Right renal pelvis (tissue), 4 donors: ENCODE results near the gene ITGAV. TPM values are rescaled to one million over a fixed set of nuclear protein-coding genes. Genes with fewer than 3 reads are reported as not detected.

Source experiments
- DNase-seq, 4 donors: peaks; one replicate each; pipeline ENCODE4 v3.0.0-alpha.2; 2013; ENCODE audit warnings: low read depth in 4 of 4, low spot score in 3 of 4, missing footprints in 1 of 4
- polyA plus RNA-seq, 4 donors: library from polyadenylated mRNA; unstranded; fragments of 120-200 nt; gene quantifications; one replicate each; pipeline ENCODE4 v1.2.1, GENCODE V29; 2013; ENCODE audit not compliant: insufficient read length in 4 of 4

The ITGAV gene
- polyA plus RNA-seq, 4 donors, result 65.5 to 84.3 (median 73.7) TPM

GRCh38 chr2:186709529-186710450 lies 119.9 kb downstream of the ITGAV start:
- DNase-seq, result no peak

DNA sequence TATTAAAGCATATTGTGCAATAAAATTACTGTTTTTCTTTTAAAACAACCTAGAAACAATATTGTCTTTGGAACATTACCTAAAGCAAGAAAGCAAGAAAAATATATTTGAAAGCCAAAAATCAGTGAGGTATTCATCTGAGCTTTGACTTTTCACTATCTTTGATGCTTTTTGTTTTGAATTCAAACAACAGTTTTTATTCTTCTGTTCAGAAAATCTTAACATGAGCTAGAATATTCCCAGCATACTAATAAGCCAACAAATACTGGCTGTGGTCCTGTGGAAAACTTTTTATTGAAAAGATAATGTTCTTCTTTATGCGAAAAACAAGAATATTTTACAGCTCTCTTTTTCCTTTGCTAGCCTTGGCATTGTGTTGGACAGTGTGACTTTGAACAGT lies 123.8 kb downstream of the ITGAV start:
- no peak for DNase-seq

DNA sequence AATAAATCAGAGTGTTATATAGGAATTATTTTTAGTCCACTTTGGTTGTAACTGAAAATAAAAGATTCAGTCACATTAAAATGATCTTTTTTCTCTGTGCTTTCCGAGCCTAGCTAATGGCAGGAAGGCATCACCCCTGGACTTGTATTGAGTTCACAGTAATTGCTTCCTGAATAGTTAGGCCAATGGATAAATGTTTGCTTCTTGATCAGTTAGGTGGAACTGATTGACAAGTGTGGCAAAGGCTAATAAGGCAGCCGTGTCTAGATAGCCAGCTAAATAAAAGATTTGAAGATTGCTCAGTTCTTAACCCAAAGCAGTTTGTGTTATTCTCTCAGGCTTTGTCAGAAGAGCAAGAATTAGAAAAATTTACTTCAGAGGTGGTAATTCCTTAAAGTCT lies 124.8 kb downstream of the ITGAV start:
- DNase-seq, result no peak

DNA sequence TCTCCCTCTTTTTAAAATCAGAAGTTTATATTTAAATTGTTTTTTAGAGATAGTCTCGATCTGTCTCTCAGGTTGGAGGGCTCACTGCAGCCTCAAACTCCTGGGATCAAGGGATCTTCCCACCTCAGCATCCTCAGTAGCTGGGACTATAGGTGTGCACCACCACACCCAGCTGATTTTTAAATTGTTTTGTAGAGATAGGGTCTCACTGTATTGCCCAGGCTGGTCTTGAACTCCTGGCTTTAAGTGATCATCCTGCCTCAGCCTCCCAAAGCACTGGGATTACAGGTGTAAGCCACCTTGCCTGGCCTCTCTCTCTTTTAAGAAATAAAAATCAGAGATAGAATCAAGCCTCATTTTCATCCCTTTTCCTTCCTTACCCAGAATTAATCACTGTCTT lies 126.1 kb downstream of the ITGAV start:
- DNase-seq, result no peak

GRCh38 chr2:186716899-186717298 lies 127.0 kb downstream of the ITGAV start:
- DNase-seq, result no peak

- DNase-seq, result no peak
These were observed 127.6 kb downstream of the ITGAV start for GRCh38 chr2:186717320-186718007.

GRCh38 chr2:186718122-186718521 lies 128.3 kb downstream of the ITGAV start:
- DNase-seq, result no peak

- DNase-seq, result no peak
These were observed 129.0 kb downstream of the ITGAV start for GRCh38 chr2:186718903-186719302.

- no peak for DNase-seq
These were observed 132.1 kb downstream of the ITGAV start for GRCh38 chr2:186721956-186722355.

DNA sequence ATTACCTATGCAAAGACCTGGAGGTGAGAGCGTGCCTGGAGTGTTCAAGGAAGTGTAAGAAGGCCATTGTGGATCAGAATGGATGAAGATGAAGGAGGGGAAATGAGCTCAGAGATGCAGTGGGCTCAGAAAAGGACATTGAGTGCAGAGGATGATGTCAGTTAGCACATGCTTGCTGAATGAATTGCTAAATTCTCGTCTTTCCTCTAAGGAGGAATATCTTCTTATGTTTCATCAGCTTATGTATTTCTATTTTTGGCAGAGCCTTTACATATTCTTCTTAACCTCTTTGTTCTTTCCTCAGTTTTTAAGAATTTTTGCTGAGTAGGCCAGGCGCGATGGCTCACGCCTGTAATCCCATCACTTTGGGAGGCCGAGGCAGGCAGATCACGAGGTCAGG lies 134.9 kb downstream of the ITGAV start:
- no peak for DNase-seq

GRCh38 chr2:186725783-186726182 lies 135.9 kb downstream of the ITGAV start:
- DNase-seq, result no peak

DNA sequence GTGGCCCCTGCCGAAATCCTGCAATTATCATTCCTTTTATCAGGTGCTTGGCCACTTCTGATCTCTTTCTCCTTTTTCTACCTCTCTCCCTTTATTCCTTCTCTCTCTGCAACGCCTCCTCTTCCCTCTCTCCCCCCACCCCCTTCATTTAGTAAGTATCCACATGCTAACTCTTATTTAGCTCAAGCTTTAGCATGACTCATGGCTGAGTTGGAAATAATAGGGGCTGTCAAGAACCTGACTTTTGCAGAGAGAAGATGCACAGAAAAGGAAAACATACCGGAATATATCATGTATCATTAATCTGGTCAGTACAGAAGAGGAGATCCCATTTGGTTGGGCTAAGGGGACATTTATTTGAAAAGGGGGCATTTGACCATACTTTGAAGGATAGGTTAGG lies 137.1 kb downstream of the ITGAV start:
- DNase-seq, result no peak

DNA sequence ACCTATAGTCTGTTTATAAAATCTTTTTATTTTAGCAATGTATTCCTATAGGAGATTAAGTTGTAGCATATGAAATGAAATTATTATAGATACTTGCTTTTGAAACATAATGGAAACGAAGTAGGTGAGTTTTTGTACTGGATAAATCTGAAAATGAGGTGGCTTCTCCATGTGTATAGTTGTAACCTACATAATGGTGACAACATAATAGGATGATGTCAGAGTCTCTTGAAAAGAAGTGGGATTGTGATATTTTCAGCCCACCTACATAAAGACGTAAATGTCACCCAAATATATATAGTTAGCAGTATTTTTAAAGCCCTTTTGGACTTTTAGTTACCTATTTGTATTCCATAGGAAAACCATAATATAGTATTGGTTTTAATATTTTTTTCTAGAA lies 138.8 kb downstream of the ITGAV start:
- no peak for DNase-seq

Other genes with a start within 250 kb of the ITGAV start
- gene ZC3H15, start 103.8 kb upstream of the ITGAV start, polyA plus RNA-seq, result 100 to 1,000 TPM in 3 of 4 donors, 10 to 100 TPM in 1; 98.7 to 122 (median 113) TPM
- gene FAM171B, start 104.0 kb downstream of the ITGAV start, polyA plus RNA-seq, result 10 to 100 TPM; 12.1 to 17.0 (median 15.2) TPM